AG04449 (cell line): ENCODE results near the gene PATL2.

ENCODE experiments used
- CTCF ChIA-PET: fragments of 350-600 bp; formaldehyde crosslinking; extraction: SDS; loops from one replicate; lab custom pipeline; 2021; ENCODE audit warnings: antibody characterized with exemption; lab: Yijun Ruan, JAX
- POLR2A ChIA-PET: fragments of 400-600, 350-600 bp; formaldehyde crosslinking; extraction: SDS; loops from one replicate; lab custom pipeline; 2020; ENCODE audit warnings: antibody characterized with exemption, inconsistent platforms; lab: Yijun Ruan, JAX
- DNase-seq: peaks from one replicate; pipeline ENCODE4 v3.0.0-alpha.2; 2010; ENCODE audit warnings: low read depth, low spot score
- H3K4me3 ChIP-seq: 2 replicates; pipeline ENCODE4 v1.5.1; 2011; ENCODE audit warnings: low read depth, mild to moderate bottlenecking, control low read depth, low read length
- CTCF ChIP-seq: IDR thresholded peaks from one replicate; pipeline ENCODE4 v1.5.1; 2011; ENCODE audit warnings: mild to moderate bottlenecking, moderate library complexity, low read length, control low read depth, inconsistent platforms; ENCODE audit not compliant: insufficient read depth; ENCODE audit errors: missing control alignments

The PATL2 gene

GRCh38 chr15:44656913-44657312 is 54.2 kb downstream of the PATL2 start:
- H3K4me3 ChIP-seq: no peak overlapping the region
- no peak for TF ChIP-seq CTCF
- no peak for DNase-seq
- ChIA-PET CTCF (interaction anchor here (0.9 to 1.0 kb wide), 2 partner anchors 79 to 82 kb away, joined by 3 to 4 read pairs; no protein-coding TSS in a partner anchor), POLR2A (no interaction called here)

- DNase-seq: no peak
- POLR2A ChIA-PET: no interaction called here
- no peak for TF ChIP-seq CTCF
- CTCF ChIA-PET: interaction anchor here (0.9 to 1.0 kb wide), 2 partner anchors 78 to 82 kb away, joined by 3 to 4 read pairs; no protein-coding TSS in a partner anchor
- no peak overlapping the region for H3K4me3 ChIP-seq
Observed at GRCh38 chr15:44656298-44656697, 54.8 kb downstream of the PATL2 start.

GRCh38 chr15:44654858-44655257 is 56.3 kb downstream of the PATL2 start:
- no peak for TF ChIP-seq CTCF
- ChIA-PET POLR2A (no interaction called here), CTCF (interaction anchor here (1.4 kb wide), 1 partner anchor 9 kb away, joined by 6 read pairs; the partner anchor contains the start of gene SPG11)
- H3K4me3 ChIP-seq: no peak overlapping the region
- DNase-seq: peak; percentile 29

GRCh38 chr15:44647637-44648036 is 63.5 kb downstream of the PATL2 start:
- POLR2A ChIA-PET: no interaction called here
- DNase-seq: no peak
- no peak for TF ChIP-seq CTCF
- no peak overlapping the region for H3K4me3 ChIP-seq
- CTCF ChIA-PET: interaction anchor here (1.6 to 5.2 kb wide), 2 partner anchors 55 to 90 kb away, joined by 3 to 25 read pairs; partner anchors contain the start of gene TRIM69

- H3K4me3 ChIP-seq: no peak overlapping the region
- CTCF ChIA-PET: interaction anchor here (0.8 to 5.2 kb wide), 3 partner anchors 16 to 91 kb away, joined by 3 to 25 read pairs (median 3); partner anchors contain the start of genes SPG11 and TRIM69
- POLR2A ChIA-PET: no interaction called here
- no peak for TF ChIP-seq CTCF
- no peak for DNase-seq
Observed at GRCh38 chr15:44647036-44647435, 64.1 kb downstream of the PATL2 start.

GRCh38 chr15:44646460-44646859 is 64.7 kb downstream of the PATL2 start:
- DNase-seq: no peak
- POLR2A ChIA-PET: no interaction called here
- TF ChIP-seq CTCF: no peak
- H3K4me3 ChIP-seq: no peak overlapping the region
- CTCF ChIA-PET: interaction anchor here (0.8 to 5.2 kb wide), 2 partner anchors 17 to 91 kb away, joined by 3 to 25 read pairs; partner anchors contain the start of genes SPG11 and TRIM69
